Measurements from ENCODE around the gene CAMK1D.

CAMK1D gene

GRCh38 chr10:12445701-12446334 is 96.5 kb downstream of the CAMK1D start (continued):
- TF ChIP-seq, protein P1, sequence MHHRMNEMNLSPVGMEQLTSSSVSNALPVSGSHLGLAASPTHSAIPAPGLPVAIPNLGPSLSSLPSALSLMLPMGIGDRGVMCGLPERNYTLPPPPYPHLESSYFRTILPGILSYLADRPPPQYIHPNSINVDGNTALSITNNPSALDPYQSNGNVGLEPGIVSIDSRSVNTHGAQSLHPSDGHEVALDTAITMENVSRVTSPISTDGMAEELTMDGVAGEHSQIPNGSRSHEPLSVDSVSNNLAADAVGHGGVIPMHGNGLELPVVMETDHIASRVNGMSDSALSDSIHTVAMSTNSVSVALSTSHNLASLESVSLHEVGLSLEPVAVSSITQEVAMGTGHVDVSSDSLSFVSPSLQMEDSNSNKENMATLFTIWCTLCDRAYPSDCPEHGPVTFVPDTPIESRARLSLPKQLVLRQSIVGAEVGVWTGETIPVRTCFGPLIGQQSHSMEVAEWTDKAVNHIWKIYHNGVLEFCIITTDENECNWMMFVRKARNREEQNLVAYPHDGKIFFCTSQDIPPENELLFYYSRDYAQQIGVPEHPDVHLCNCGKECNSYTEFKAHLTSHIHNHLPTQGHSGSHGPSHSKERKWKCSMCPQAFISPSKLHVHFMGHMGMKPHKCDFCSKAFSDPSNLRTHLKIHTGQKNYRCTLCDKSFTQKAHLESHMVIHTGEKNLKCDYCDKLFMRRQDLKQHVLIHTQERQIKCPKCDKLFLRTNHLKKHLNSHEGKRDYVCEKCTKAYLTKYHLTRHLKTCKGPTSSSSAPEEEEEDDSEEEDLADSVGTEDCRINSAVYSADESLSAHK (tag by site-specific recombination; IDR thresholded peaks at IDR 0.05), result peak; percentile 76
- TF ChIP-seq, protein P2, sequence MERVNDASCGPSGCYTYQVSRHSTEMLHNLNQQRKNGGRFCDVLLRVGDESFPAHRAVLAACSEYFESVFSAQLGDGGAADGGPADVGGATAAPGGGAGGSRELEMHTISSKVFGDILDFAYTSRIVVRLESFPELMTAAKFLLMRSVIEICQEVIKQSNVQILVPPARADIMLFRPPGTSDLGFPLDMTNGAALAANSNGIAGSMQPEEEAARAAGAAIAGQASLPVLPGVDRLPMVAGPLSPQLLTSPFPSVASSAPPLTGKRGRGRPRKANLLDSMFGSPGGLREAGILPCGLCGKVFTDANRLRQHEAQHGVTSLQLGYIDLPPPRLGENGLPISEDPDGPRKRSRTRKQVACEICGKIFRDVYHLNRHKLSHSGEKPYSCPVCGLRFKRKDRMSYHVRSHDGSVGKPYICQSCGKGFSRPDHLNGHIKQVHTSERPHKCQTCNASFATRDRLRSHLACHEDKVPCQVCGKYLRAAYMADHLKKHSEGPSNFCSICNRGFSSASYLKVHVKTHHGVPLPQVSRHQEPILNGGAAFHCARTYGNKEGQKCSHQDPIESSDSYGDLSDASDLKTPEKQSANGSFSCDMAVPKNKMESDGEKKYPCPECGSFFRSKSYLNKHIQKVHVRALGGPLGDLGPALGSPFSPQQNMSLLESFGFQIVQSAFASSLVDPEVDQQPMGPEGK (tag by site-specific recombination; IDR thresholded peaks at IDR 0.05), result no peak; the same call in 1 of the 2 replicates
- TF ChIP-seq ZSCAN23 (tag by site-specific recombination; IDR thresholded peaks at IDR 0.05) (peak; percentile 71), HOXC10 (CRISPR knock-in tag; IDR thresholded peaks at IDR 0.05) (no peak), RBAK (tag by site-specific recombination; IDR thresholded peaks at IDR 0.05) (no peak), ZNF311 (tag by site-specific recombination; IDR thresholded peaks at IDR 0.05; ENCODE audit: borderline replicate concordance) (no peak), ZFP3 (tag by site-specific recombination; IDR thresholded peaks at IDR 0.05; ENCODE audit: low read depth) (no peak; the same call in 1 of the 2 replicates), ZNF354C (tag by site-specific recombination; IDR thresholded peaks at IDR 0.05; ENCODE audit: borderline replicate concordance, low read depth) (no peak), ZNF626 (tag by site-specific recombination; IDR thresholded peaks at IDR 0.05) (0 out of 2 replicates have a peak, but pooled peaks have one; percentile 37), ZNF184 (tag by site-specific recombination; IDR thresholded peaks at IDR 0.05) (0 out of 2 replicates have a peak, but pooled peaks have one; percentile 18), ZXDB (tag by site-specific recombination; IDR thresholded peaks at IDR 0.05) (peak; percentile 84), ZNF549 (tag by site-specific recombination; IDR thresholded peaks at IDR 0.05) (no peak), SP7 (tag by site-specific recombination; IDR thresholded peaks at IDR 0.05) (peak; percentile 45), ZNF211 (tag by site-specific recombination; IDR thresholded peaks at IDR 0.05; ENCODE audit: low read depth) (no peak), ZNF239 (tag by site-specific recombination; IDR thresholded peaks at IDR 0.05) (no peak), ZNF350 (tag by site-specific recombination; IDR thresholded peaks at IDR 0.05) (no peak), ZNF600 (tag by site-specific recombination; IDR thresholded peaks at IDR 0.05) (0 out of 2 replicates have a peak, but pooled peaks have one; percentile 10), IKZF3 (tag by site-specific recombination; IDR thresholded peaks at IDR 0.05) (peak; percentile 76; the same call in 1 of the 2 replicates), ZNF561 (tag by site-specific recombination; IDR thresholded peaks at IDR 0.05; ENCODE audit: borderline replicate concordance) (no peak), KLF16 (tag by site-specific recombination; IDR thresholded peaks at IDR 0.05) (peak; percentile 49), INSM2 (tag by site-specific recombination; IDR thresholded peaks at IDR 0.05) (no peak), GFI1B (tag by site-specific recombination; IDR thresholded peaks at IDR 0.05) (0 out of 2 replicates have a peak, but pooled peaks have one; percentile 40), GLI2 (tag by site-specific recombination; IDR thresholded peaks at IDR 0.05; ENCODE audit: borderline replicate concordance, low read depth) (peak; percentile 93), ZSCAN16 (tag by site-specific recombination; IDR thresholded peaks at IDR 0.05) (no peak), SALL2 (tag by site-specific recombination; IDR thresholded peaks at IDR 0.05; ENCODE audit: borderline replicate concordance) (no peak), ZNF335 (tag by site-specific recombination; conservative IDR thresholded peaks at IDR 0.05) (peak; percentile 43; the same call in 1 of the 2 replicates)
- TF ChIP-seq, protein P3, sequence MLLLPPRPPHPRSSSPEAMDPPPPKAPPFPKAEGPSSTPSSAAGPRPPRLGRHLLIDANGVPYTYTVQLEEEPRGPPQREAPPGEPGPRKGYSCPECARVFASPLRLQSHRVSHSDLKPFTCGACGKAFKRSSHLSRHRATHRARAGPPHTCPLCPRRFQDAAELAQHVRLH (tag by site-specific recombination; IDR thresholded peaks at IDR 0.05), result 0 out of 2 replicates have a peak, but pooled peaks have one; percentile 44
- TF ChIP-seq, protein P4, sequence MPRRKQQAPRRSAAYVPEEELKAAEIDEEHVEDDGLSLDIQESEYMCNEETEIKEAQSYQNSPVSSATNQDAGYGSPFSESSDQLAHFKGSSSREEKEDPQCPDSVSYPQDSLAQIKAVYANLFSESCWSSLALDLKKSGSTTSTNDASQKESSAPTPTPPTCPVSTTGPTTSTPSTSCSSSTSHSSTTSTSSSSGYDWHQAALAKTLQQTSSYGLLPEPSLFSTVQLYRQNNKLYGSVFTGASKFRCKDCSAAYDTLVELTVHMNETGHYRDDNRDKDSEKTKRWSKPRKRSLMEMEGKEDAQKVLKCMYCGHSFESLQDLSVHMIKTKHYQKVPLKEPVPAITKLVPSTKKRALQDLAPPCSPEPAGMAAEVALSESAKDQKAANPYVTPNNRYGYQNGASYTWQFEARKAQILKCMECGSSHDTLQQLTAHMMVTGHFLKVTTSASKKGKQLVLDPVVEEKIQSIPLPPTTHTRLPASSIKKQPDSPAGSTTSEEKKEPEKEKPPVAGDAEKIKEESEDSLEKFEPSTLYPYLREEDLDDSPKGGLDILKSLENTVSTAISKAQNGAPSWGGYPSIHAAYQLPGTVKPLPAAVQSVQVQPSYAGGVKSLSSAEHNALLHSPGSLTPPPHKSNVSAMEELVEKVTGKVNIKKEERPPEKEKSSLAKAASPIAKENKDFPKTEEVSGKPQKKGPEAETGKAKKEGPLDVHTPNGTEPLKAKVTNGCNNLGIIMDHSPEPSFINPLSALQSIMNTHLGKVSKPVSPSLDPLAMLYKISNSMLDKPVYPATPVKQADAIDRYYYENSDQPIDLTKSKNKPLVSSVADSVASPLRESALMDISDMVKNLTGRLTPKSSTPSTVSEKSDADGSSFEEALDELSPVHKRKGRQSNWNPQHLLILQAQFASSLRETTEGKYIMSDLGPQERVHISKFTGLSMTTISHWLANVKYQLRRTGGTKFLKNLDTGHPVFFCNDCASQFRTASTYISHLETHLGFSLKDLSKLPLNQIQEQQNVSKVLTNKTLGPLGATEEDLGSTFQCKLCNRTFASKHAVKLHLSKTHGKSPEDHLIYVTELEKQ (tag by site-specific recombination; IDR thresholded peaks at IDR 0.05; ENCODE audit: borderline replicate concordance), result peak; percentile 84

All from HEK293 (cell line).